ENCODE measurements around the gene SORL1.

Gene SORL1

GRCh38 chr11:121452609-121453150, 566 bp downstream of the SORL1 start, which contains the start of gene SORL1-AS1:
SORL1-AS1 (minus strand) TSS chr11:121452967.
- no peak for DNase-seq

DNA sequence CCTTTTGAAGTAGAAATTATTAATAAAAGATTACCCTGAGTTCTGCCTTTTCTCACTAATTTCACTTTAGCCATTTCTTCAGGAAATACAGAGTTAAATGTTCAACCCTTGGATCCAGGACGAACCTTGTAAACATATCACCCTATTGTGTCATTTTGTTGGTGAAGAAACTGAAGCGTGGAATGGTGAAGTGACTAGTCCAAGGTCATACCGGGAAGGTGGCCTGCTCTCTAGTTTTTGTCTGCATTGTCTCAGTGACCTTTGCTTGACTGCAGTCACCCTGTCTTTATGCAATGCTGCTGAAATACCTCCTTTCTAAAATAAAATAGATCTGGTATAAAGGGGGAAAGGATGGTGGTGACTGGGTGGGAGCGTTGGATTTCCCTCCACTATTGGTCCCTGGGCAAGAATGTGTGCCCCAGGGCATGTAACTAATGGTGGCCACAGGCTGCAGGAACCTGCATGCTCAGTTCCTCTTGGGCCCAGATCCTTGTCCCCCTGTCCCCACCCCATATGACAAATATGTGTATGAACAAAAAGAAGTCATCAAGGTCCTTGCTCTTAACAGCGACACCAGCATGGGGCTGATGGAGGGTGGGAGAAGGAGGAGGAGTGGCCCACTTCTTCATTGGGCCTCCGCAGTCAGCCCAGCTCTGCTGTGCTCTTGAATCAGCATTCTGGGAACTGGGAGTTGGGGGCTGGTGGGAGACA, 1.6 kb downstream of the SORL1 start:
- no peak for DNase-seq

DNA sequence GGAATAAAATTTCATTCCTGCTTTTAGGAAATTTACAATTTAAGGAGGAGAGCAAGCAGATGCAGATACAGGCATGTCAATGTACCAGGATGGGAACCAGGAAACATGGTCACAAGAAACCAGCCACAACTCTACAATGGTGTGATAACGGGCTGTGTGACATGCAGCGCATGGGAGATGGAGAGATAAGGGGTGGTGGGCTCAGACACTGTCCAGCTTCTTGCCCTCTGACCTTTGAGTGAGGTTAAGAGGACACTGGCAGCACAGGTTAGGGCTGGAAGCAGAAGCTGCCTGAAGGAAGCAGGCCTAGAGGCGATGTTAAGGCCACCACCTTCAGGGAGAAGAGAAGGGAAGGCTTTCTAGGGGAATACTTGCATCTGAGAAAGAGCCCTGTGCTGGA, 3.0 kb downstream of the SORL1 start:
- DNase-seq, result no peak

GRCh38 chr11:121456151-121456550, 4.0 kb downstream of the SORL1 start:
- DNase-seq, result no peak

DNA sequence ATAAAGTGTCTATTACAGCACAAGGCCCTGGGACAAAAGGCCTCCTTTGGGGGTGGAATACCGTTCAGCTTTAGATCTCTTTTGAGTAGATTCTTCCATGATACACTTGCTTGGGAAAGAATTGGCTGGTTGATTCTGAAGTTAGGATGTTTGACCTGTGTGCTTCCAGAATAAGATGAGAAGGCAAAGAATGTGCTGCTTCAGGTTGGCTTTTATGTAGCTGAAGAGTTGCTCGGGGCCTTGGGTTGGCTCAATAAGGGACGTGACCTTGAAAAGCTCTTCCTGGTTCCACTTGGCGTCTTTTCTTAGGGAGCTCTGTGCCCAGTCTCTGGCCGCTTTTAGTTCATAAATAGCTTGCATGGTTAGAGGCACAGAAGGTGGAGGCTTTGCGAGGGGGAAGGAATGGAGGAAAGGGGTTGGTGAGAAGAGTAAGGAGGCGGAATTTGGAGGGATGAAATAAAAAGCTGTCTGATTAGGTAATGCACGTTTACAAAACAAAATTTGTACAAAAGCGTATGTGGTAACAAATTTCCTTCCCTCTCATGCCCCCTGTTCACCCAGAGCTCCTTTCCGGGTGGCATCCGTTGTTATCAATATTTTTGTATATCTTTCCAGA, 4.8 kb downstream of the SORL1 start:
- DNase-seq, result no peak

DNA sequence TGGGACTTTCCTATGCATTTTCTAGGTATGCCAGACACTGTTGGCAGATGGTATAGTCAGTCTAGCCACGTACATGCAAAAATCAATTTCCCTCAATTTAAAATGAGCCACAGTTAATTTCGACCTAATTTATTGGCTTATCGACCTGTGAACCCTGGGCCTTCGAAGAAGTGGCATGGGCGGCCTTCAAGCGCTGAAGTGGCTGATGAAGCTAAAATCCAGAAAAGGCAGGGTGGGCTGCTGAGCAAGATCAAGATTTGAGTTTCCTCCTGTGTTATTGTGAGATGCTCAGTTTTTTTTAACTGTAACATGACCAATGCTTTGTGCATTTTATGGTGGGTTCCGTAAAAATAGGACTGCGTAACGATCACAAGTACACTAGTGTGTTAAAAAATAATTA, 6.4 kb downstream of the SORL1 start:
- no peak for DNase-seq

DNA sequence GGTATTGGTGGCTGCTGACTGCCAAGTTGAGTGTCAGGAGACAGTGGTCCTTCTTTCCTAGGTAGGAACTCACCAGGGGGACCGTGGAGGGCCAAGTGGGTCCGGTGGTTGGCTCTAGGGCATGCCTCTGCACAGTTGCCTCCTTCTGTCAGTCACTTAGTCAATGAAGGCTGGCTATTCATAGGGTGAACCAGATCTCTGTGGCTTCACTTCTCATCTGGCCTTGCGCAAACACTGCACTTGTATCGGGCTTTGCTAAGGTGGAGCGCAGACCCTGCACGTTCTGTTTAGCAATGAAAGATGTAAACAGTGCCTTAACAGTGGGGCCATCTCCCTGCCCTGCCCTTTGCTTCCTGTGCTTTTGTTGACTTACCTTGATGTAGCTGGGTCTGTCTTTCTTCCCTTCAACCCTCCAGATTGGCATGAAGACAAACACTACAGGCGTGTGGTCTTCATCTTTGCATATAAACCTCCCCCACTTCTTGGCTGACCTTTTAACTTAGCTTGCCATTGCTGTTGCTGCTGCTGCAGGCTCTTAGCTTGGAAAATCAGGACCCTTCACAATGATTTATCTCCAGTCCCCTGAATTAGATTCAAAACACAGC, 7.4 kb downstream of the SORL1 start:
- no peak for DNase-seq

- DNase-seq, result no peak
Measured at GRCh38 chr11:121460941-121461514, 8.9 kb downstream of the SORL1 start.

DNA sequence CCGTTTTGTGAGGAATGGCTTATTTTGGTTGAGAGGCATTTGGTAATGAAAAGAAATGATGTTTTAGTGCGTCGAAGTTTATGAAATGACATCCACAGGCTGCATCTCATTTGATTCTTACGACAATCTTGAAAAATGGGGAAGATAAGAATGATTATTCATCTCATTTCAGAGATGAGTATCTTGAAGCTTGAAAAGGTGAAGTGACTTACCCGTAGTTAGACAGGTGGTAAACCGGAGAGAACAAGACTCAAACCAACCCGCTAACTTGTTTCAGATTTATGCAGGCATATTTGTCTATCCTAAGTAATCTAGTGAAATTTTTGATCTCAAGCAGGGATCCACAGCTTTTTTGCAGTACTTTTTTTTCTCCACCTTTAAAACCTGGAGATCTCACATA, 9.7 kb downstream of the SORL1 start:
- DNase-seq, result no peak

- DNase-seq, result no peak
Measured at GRCh38 chr11:121463689-121464335, 11.7 kb downstream of the SORL1 start.

DNA sequence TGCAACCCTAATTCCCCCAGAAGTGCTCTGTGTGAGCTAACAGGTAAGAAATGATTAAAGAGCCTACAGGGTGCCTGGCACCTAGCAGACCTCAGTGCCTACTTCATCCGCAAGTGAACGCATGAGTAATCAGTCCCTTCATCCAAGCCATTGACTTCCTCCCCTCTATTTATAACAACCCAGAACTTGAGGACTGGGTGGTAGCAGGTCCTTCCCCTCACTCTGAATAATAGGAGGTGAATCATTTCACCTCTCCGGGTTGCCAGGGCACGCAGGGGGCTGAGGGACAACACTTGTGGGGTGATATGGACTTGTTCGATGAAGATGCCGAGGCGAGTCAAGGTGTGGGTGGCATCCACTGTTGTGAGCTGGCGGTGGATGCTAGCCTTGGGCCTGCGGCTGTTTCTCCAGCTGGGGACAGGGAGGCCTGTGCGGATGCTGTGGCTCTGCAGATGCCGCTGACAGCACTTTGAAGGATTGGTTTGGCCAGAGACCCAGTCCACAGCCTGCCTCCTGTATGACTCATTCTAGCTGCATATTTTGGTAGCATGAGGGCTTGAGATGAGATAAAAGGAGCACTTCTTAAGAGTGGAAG, 12.3 kb downstream of the SORL1 start:
- DNase-seq, result peak; percentile 95

DNA sequence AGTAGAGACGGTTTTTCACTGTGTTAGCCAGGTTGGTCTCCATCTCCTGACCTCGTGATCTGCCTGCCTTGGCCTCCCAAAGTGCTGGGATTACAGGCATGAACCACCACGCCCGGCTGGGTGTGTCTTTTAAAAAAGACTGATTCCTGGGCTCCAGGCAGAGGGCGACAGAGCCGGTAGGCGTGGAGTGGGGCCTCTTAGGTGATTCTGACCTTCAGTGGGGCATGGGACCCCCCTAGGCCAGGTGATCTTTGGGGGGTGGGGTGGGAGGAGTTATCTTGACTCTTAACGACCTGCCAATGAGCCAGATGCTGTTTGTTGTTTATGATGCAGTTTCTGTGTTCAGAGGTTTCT, 13.6 kb downstream of the SORL1 start:
- DNase-seq, result no peak

DNA sequence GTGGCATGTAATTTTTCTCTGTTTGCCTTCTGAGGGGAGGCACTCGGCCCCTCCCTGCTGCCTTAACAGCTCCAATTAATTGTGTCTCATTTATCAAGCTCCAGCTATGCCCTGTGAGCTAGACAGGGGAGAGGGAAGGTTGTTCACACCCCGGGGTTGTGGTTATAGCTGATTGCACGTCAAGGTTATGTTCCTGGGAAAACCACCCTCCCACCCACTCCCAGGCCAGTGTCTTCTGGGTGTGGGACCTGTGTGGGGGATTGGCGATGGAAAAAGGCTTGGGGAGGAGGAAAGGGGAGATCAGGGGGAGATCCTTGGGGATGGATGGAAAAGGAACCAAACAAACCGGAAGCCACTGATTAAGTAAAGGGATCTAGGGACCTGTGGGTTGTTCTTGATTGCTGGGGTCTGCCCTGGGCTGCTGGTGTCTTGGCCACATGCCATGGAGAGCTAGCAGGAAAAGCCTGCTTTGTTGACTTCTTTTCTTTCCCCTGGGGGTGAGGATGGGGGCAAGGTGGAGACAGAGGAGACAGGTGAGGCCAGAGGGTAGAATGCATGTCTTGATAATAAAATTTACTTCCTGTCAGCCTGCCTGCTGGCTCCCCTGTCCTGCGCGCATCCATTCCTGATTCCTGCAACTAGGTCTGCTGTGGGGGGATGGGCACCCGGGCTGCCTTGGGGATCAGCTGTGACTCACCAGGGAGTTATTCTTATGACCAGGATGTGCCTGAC, 14.1 kb downstream of the SORL1 start:
- peak; percentile 98 for DNase-seq

- DNase-seq, result peak; percentile 26
Measured at GRCh38 chr11:121467471-121467870, 15.4 kb downstream of the SORL1 start.

DNA sequence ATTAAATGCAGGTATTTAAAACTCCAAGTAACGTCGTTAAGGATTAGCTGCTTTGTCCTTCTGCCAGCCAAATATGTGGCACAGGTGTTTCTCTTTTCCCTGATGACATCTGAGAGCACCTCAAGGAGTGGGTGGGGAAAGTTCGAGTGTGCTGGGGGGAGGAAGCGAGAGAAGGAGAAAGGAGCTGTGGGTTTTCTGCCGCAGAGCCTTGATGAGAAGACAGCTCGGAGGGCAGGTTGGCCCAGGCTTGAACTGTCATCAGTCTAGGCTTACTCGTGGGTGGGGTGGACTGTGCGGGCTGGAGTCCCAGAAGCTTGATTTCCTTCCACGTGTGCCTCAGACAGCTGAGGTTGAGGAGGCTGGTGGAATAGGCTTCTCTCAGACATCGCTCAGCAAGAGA, 15.9 kb downstream of the SORL1 start:
- DNase-seq, result no peak

DNA sequence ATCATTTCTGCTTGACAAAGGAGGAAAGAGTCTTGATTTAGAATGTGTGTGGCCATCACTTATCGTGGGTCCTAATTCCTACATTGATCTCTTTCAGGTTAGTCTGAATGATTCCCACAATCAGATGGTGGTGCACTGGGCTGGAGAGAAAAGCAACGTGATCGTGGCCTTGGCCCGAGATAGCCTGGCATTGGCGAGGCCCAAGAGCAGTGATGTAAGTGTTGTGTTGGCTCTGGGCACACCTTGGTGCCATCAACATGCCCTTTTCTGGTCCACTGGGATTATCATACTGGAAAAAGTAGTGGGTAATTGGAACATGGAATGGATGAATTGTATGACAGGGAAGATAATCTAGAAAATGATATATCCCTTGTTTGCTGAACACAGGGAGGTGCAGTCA, 17.8 kb downstream of the SORL1 start:
- DNase-seq, result no peak

- no peak for DNase-seq
Measured at GRCh38 chr11:121471167-121471566, 19.1 kb downstream of the SORL1 start.

GRCh38 chr11:121472312-121472711, 20.2 kb downstream of the SORL1 start:
- DNase-seq, result no peak

- peak; percentile 63 for DNase-seq
Measured at GRCh38 chr11:121473064-121473777, 21.1 kb downstream of the SORL1 start.

- DNase-seq, result no peak
Measured at GRCh38 chr11:121474680-121475079, 22.6 kb downstream of the SORL1 start.

GRCh38 chr11:121476379-121477032, 24.4 kb downstream of the SORL1 start:
- no peak for DNase-seq
